ENCODE data around the gene NCKAP5. TPM values are rescaled to one million over a fixed set of nuclear protein-coding genes. Genes with fewer than 3 reads are reported as not detected.
"Not testable (repeated sequence)": the region's sequence is repeated elsewhere in the genome, so short reads cannot be mapped to it uniquely, and the experiment has no call there.

Gene NCKAP5
- total and polyA plus RNA-seq, 11 donors: 0.51 to 10.5 (median 5.2) TPM

DNA sequence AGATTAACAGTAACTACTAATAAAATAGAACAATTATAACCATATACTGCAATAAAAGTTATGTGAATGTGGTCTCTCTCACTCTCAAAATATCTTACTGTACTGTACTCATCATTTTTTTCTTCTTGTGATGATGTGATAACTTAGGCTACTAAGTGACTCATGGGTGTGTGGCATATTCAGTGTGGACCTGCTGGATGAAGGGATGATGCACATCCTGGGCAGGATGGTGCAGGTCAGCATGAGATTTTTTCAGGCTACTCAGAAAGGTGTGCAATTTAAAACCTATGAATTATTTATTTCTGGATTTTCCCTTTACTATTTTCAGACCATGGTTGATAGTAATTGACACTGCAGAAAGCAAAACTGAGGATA, 90.7 kb downstream of the NCKAP5 start:
- no peak overlapping the region for H3K27ac ChIP-seq
- ATAC-seq (no peak), DNase-seq (no peak)
- intact Hi-C loops (cut with DNase I): loop anchor here in 1 of 10 donors (2.0 kb wide), 1 partner anchor 25 kb away; no protein-coding TSS in a partner anchor
- H3K4me3 ChIP-seq: no peak overlapping the region
- H3K36me3 ChIP-seq: no peaks in the 10 kb centered on the region
- no peaks in the 10 kb centered on the region for H3K4me1 ChIP-seq
- H3K27me3 ChIP-seq: no peaks in the 10 kb centered on the region
- no peaks in the 10 kb centered on the region for H3K9me3 ChIP-seq
- no peak for TF ChIP-seq POLR2A (IDR thresholded peaks at IDR 0.05)
- TF ChIP-seq, protein P1, sequence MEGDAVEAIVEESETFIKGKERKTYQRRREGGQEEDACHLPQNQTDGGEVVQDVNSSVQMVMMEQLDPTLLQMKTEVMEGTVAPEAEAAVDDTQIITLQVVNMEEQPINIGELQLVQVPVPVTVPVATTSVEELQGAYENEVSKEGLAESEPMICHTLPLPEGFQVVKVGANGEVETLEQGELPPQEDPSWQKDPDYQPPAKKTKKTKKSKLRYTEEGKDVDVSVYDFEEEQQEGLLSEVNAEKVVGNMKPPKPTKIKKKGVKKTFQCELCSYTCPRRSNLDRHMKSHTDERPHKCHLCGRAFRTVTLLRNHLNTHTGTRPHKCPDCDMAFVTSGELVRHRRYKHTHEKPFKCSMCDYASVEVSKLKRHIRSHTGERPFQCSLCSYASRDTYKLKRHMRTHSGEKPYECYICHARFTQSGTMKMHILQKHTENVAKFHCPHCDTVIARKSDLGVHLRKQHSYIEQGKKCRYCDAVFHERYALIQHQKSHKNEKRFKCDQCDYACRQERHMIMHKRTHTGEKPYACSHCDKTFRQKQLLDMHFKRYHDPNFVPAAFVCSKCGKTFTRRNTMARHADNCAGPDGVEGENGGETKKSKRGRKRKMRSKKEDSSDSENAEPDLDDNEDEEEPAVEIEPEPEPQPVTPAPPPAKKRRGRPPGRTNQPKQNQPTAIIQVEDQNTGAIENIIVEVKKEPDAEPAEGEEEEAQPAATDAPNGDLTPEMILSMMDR (IDR thresholded peaks at IDR 0.05): no peak

DNA sequence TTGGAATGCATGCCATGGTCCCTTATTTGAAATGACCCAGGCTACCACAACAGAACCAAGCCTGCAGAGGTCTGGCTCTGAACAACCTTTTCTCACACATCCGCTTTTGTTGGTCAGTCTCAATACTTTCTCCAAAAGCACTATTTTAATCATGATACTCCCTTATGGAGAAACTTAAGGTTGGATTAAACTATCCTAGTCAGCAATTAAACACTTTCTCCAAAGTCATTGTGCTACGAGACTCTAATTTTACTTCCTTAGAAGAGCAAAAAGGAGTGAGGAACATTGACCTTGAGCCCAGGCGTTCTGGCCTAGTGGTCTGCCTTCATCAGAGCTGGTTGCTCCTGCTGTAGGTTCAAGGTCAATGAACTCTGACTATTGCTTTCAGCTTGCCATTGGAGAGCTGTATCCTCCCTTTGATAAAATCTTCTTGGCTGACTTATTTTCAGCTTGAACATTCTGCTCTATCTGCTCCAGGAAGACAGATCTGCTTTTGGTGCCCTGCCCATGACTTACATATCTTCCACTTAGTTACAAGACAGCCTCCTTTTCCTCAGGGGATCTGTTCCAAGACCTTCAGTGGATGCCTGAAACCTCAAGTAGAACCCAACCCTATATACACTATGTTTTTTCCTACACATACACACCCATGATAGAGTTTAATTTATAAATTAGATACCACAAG, 91.2 kb downstream of the NCKAP5 start:
- Histone ChIP-seq H3K27ac (no peak overlapping the region), H3K27me3 (no peaks in the 10 kb centered on the region), H3K4me1 (no peaks in the 10 kb centered on the region), H3K36me3 (no peaks in the 10 kb centered on the region), H3K9me3 (no peaks in the 10 kb centered on the region), H3K4me3 (no peak overlapping the region)
- TF ChIP-seq, protein P1 (IDR thresholded peaks at IDR 0.05): no peak
- no peak for TF ChIP-seq POLR2A (IDR thresholded peaks at IDR 0.05)
- WGBS, 4 donors: 72 to 84% (median 76%) methylated on average over 3 of the region's 3 CpGs
- intact Hi-C loops (cut with DNase I): loop anchor here in 1 of 10 donors (2.0 kb wide), 1 partner anchor 24 kb away; no protein-coding TSS in a partner anchor
- ATAC-seq (no peak), DNase-seq (no peak)

DNA sequence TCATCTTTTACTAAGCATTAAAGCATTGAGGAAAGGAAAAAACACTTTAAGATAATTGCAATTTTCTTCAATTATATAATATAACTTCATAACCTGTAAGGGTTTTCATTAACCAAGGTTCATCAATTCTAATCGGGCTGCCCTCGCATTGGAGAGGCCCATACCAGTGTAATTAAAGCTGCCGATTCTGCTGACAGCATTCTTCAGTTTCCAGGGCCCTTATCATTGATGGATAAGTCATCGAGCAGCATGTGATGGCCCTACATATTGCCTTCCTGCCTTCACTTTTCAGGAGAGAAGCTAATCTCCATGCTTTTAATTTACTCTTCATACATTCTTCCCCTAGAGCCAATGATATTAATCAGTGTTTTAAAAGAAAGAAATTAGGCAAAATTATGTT, 92.0 kb downstream of the NCKAP5 start:
- no peaks in the 10 kb centered on the region for H3K36me3 ChIP-seq
- no peaks in the 10 kb centered on the region for H3K9me3 ChIP-seq
- no peak for ATAC-seq
- DNase-seq: no peak
- no peaks in the 10 kb centered on the region for H3K4me1 ChIP-seq
- WGBS, 4 donors: 40 to 58% (median 54%) methylated on average over 4 of the region's 4 CpGs
- H3K27me3 ChIP-seq: no peaks in the 10 kb centered on the region
- H3K4me3 ChIP-seq: no peak overlapping the region
- TF ChIP-seq, protein P1 (IDR thresholded peaks at IDR 0.05): no peak
- TF ChIP-seq POLR2A (IDR thresholded peaks at IDR 0.05): no peak
- no peak overlapping the region for H3K27ac ChIP-seq
- intact Hi-C loops (cut with DNase I): loop anchor here in 1 of 10 donors (2.0 kb wide), 1 partner anchor 23 kb away; no protein-coding TSS in a partner anchor

DNA sequence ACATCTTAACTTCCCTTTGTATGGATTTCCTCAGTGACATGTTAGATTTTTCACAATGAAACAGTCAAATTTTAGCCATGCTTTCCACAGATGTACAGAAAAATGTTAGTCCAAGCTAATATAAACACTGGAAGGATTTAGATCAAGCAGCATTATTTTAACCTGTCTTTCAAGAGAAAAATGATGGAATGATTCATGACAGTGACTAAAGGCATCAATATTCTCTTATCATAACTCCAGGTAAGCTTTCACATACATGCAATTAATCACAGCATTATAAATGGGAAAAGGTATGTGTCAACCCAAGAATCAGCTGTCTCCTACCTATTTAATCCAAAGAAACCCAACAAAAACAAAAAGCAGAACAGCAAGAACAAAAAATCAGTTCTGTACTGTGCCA, 92.7 kb downstream of the NCKAP5 start:
- Histone ChIP-seq H3K9me3 (no peaks in the 10 kb centered on the region), H3K27ac (no peak overlapping the region), H3K27me3 (no peaks in the 10 kb centered on the region), H3K4me3 (no peak overlapping the region), H3K4me1 (no peaks in the 10 kb centered on the region), H3K36me3 (no peaks in the 10 kb centered on the region)
- no peak for ATAC-seq
- intact Hi-C loops (cut with DNase I): loop anchor here in 1 of 10 donors (2.0 kb wide), 1 partner anchor 23 kb away; no protein-coding TSS in a partner anchor
- TF ChIP-seq POLR2A (IDR thresholded peaks at IDR 0.05): no peak
- TF ChIP-seq, protein P1 (IDR thresholded peaks at IDR 0.05): no peak
- DNase-seq: no peak

DNA sequence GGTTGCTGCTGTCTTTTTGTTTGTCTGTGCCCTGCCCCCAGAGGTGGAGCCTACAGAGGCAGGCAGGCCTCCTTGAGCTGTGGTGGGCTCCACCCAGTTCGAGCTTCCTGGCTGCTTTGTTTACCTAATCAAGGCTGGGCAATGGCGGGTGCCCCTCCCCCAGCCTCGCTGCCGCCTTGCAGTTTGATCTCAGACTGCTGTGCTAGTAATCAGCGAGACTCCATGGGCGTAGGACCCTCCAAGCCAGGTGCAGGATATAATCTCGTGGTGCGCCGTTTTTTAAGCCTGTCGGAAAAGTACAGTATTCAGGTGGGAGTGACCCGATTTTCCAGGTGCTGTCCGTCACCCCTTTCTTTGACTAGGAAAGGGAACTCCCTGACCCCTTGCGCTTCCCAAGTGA, 97.8 kb downstream of the NCKAP5 start:
- H3K36me3 ChIP-seq; H3K27ac ChIP-seq; intact Hi-C loops (cut with DNase I); DNase-seq; H3K9me3 ChIP-seq; H3K27me3 ChIP-seq; ATAC-seq; H3K4me3 ChIP-seq; H3K4me1 ChIP-seq: not testable (repeated sequence)
- 79 to 91% (median 88%) methylated on average over 7 to 13 of the region's 13 CpGs for WGBS, 4 donors
